ENCODE data around the gene PLPP6. TPM values are rescaled to one million over a fixed set of nuclear protein-coding genes. Genes with fewer than 3 reads are reported as not detected.

PLPP6 gene
- polyA plus RNA-seq, 1 experiment, result 6.5 TPM

DNA sequence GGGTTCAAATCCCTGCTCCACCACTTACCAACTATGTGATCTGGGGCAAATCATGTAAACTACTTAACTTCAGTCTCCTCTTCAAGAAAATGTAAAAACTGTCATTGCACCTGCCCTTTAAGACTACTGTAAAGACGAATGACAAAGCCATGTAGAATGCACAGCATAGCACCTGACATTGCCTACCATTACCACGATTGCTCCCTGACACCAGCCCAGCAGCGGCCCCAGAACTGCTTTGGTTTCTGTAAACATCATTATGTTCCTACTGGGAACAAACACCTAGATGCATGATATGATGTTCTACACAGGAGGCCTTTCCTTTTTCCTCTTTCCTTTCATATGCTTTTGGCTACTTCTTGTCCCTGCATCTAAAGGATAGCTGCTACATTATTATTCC, 23.1 kb upstream of the PLPP6 start:
- CTCF ChIA-PET, result interaction anchor here (0.8 to 4.0 kb wide), 11 partner anchors 8 to 263 kb away, joined by 3 to 38 read pairs (median 5); no protein-coding TSS in a partner anchor
- no peak for DNase-seq (ENCODE audit: low read depth)
- Histone ChIP-seq H3K27me3 (ENCODE audit: control insufficient read depth, insufficient read depth, low read length) (no peaks in the 10 kb centered on the region), H3K36me3 (ENCODE audit: control insufficient read depth, insufficient read depth, low read length) (no peaks in the 10 kb centered on the region), H3K4me3 (ENCODE audit: low read depth, low read length) (no peak overlapping the region)
- POLR2A ChIA-PET, result no interaction called here
- TF ChIP-seq, protein P1, sequence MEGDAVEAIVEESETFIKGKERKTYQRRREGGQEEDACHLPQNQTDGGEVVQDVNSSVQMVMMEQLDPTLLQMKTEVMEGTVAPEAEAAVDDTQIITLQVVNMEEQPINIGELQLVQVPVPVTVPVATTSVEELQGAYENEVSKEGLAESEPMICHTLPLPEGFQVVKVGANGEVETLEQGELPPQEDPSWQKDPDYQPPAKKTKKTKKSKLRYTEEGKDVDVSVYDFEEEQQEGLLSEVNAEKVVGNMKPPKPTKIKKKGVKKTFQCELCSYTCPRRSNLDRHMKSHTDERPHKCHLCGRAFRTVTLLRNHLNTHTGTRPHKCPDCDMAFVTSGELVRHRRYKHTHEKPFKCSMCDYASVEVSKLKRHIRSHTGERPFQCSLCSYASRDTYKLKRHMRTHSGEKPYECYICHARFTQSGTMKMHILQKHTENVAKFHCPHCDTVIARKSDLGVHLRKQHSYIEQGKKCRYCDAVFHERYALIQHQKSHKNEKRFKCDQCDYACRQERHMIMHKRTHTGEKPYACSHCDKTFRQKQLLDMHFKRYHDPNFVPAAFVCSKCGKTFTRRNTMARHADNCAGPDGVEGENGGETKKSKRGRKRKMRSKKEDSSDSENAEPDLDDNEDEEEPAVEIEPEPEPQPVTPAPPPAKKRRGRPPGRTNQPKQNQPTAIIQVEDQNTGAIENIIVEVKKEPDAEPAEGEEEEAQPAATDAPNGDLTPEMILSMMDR (IDR thresholded peaks at IDR 0.05; ENCODE audit: insufficient read depth, low read depth, low read length), result no peak

DNA sequence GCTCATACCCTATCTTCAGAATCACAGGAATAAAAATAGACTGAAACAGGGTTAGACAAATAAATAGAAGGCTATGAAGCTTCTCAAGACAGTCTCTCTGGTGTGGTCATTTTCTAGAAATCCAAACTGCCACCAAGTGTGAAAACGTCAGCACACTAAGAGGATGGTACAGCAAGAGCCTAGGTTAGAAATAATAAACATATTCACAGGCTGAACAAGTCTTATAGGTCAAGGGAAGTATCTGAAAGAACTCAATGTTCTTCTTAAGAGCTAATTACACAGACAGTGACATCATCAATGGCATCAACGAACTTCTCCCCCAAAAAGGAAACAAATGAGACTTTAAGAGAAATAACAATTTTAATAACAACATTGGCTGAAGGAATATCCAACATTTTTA, 22.7 kb upstream of the PLPP6 start:
- ChIA-PET POLR2A (no interaction called here), CTCF (interaction anchor here (0.8 to 4.0 kb wide), 15 partner anchors 9 to 263 kb away, joined by 3 to 38 read pairs (median 5); partner anchors contain the start of gene AK3)
- DNase-seq (ENCODE audit: low read depth), result no peak
- Histone ChIP-seq H3K4me3 (ENCODE audit: low read depth, low read length) (no peak overlapping the region), H3K36me3 (ENCODE audit: control insufficient read depth, insufficient read depth, low read length) (no peaks in the 10 kb centered on the region), H3K27me3 (ENCODE audit: control insufficient read depth, insufficient read depth, low read length) (no peaks in the 10 kb centered on the region)
- TF ChIP-seq, protein P1 (IDR thresholded peaks at IDR 0.05; ENCODE audit: insufficient read depth, low read depth, low read length), result no peak

DNA sequence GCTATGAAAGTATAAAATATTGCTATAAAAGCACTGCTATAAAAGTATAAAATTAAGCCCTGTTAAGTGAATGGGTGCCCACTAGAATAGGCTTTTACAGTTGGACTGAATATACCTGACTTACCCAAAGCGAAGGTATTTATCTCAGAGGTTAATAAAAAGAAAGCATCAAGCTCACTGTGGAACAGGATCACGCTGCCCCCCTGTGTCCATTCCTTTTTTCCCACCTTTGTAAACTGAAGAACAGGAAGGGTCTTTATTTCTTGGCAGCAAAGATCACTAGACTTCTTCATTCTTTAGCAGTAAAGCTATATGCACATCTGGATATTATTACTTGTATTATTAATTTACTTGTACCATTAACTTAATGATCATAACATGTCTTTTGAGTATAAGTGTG, 22.1 kb upstream of the PLPP6 start:
- DNase-seq (ENCODE audit: low read depth), result no peak
- CTCF ChIA-PET, result interaction anchor here (0.6 to 4.0 kb wide), 26 partner anchors 8 to 325 kb away, joined by 3 to 38 read pairs (median 4); partner anchors contain the start of gene AK3
- Histone ChIP-seq H3K36me3 (ENCODE audit: control insufficient read depth, insufficient read depth, low read length) (no peaks in the 10 kb centered on the region), H3K27me3 (ENCODE audit: control insufficient read depth, insufficient read depth, low read length) (no peaks in the 10 kb centered on the region), H3K4me3 (ENCODE audit: low read depth, low read length) (no peak overlapping the region)
- POLR2A ChIA-PET, result no interaction called here
- TF ChIP-seq, protein P1 (IDR thresholded peaks at IDR 0.05; ENCODE audit: insufficient read depth, low read depth, low read length), result peak; percentile 52

DNA sequence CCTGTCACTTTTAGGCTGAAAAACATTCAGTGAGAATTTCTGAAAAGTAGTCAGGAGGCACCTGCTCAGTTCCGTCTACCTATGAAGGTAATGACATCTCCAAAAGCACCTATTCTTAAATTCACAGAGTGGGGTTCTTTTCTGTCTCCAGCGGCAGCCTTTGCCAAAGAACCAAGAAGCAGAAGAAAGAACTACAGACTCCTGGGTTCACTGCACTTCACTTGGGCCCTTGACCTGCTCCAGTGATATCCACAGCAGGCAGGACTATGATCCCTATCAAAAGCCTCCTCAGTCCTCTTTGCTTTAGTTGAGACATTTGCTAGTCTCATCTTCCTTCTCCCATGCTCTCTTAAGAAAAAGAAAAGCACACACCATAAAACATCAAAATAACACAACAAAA, 19.7 kb upstream of the PLPP6 start:
- no peak for DNase-seq (ENCODE audit: low read depth)
- Histone ChIP-seq H3K4me3 (ENCODE audit: low read depth, low read length) (no peak overlapping the region), H3K27me3 (ENCODE audit: control insufficient read depth, insufficient read depth, low read length) (no peaks in the 10 kb centered on the region), H3K36me3 (ENCODE audit: control insufficient read depth, insufficient read depth, low read length) (no peaks in the 10 kb centered on the region)
- POLR2A ChIA-PET, result no interaction called here
- CTCF ChIA-PET, result interaction anchor here (1.3 kb wide), 1 partner anchor 11 kb away, joined by 4 read pairs; no protein-coding TSS in a partner anchor
- TF ChIP-seq, protein P1 (IDR thresholded peaks at IDR 0.05; ENCODE audit: insufficient read depth, low read depth, low read length), result no peak

DNA sequence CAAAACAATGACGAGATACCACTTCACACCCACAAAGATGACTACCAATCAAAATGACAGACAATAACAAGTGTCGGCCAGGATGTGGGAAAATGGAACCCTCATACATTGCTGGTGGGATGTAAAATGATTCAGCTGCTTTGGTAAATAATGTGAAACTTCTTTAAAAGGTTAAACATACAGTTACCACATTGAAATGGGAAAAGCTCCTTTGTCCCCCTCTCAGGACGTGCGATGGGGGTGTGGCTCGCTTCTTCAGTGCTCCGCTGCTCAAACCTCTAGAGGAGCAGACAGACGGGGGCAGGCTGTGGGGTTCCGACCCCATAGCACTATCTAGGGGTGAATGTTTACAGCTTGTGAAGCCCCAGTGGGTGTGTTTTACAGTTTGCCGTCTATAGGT, 8.0 kb upstream of the PLPP6 start:
- POLR2A ChIA-PET, result no interaction called here
- CTCF ChIA-PET, result interaction anchor here (0.9 to 1.4 kb wide), 2 partner anchors 11 to 14 kb away, joined by 3 to 4 read pairs; no protein-coding TSS in a partner anchor
- Histone ChIP-seq H3K27me3 (ENCODE audit: control insufficient read depth, insufficient read depth, low read length) (no peaks in the 10 kb centered on the region), H3K36me3 (ENCODE audit: control insufficient read depth, insufficient read depth, low read length) (no peaks in the 10 kb centered on the region), H3K4me3 (ENCODE audit: low read depth, low read length) (no peak overlapping the region)
- DNase-seq (ENCODE audit: low read depth), result no peak
- TF ChIP-seq, protein P1 (IDR thresholded peaks at IDR 0.05; ENCODE audit: insufficient read depth, low read depth, low read length), result no peak
